Glomerular endothelial cell (primary cell): ENCODE data around the gene ERCC2. TPM values are rescaled to one million over a fixed set of nuclear protein-coding genes. Genes with fewer than 3 reads are reported as not detected.

Experiments used
- DNase-seq: peaks from one replicate; pipeline ENCODE4 v3.0.0-alpha.2; 2011; ENCODE audit warnings: low read depth, low spot score; ENCODE audit errors: extremely low read depth
- total RNA-seq: library from RNA; depleted of rRNA; stranded (reverse); fragments of >200 nt; gene quantifications from 2 replicates; pipeline ENCODE4 v1.2.3, GENCODE V29; 2015

Gene ERCC2
- total RNA-seq, 1 donor from 2014 or later, result 51.5 TPM

GRCh38 chr19:45356760-45357444 lies 13.5 kb downstream of the ERCC2 start:
- DNase-seq, result no peak

DNA sequence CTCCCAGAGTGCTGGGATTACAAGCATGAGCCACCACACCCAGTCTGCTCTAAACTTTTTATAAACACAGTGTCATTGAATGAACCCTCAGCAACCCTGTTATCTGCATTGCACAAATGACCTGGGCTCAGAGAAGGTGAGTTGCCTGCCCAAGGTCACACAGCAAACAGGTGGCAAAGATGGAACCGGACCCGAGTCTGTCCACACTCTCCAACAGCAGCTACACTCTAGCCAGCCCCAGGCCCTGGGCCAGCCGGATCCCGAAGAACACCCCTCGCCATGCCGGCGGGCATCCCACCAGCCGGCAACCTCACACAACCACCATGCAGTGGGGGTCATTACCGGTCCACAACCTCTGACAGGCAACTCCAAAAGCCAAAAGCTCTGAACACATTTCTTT lies 14.5 kb downstream of the ERCC2 start:
- DNase-seq, result no peak

GRCh38 chr19:45355402-45355801 lies 15.0 kb downstream of the ERCC2 start:
- no peak for DNase-seq

- DNase-seq, result no peak
Measured at GRCh38 chr19:45354241-45354842, 16.0 kb downstream of the ERCC2 start.

DNA sequence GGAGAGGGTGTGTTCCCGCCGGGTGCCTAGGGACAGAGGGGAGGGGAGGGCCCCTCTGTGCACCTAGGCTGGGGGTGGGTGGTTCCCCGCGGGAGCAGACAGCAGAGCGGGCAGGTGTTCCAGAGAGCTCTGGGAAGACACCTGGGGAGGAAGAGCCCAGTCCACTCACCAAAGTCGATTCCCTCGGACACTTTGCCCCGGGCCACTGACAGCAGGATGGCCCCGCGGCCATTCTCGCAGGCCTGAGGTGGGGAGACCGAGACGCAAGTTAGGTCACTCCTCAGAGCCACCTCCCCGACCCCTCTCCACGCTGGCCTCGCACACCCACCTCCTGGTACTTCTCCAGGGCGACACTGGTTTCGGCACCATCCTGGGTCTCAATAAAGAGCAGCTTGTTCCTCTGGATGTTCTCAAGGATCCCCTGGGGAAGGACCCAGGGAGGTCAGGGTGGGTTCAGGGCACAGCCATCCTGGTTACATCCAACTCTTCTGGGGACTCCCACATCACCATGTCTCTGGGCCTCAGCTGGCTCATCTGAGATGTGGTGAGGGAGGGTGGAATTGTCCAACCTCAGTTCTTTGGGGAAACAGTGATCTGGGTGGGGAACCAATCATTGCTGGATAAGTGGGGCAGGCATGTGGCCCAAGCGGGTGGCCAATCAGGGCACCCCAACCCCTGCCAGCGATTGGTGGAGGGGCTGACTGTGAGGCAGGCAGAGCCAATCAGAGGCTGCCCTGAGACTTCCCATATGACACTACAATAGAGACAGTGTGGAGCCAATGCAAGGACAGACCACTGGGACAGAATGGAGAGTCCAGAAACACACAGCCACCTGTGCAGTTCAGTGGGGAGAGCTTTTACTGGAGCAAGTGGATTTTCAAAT lies 17.2 kb downstream of the ERCC2 start:
- no peak for DNase-seq

GRCh38 chr19:45352471-45352870 lies 17.9 kb downstream of the ERCC2 start:
- DNase-seq, result no peak

GRCh38 chr19:45352062-45352461 lies 18.3 kb downstream of the ERCC2 start:
- DNase-seq, result no peak

DNA sequence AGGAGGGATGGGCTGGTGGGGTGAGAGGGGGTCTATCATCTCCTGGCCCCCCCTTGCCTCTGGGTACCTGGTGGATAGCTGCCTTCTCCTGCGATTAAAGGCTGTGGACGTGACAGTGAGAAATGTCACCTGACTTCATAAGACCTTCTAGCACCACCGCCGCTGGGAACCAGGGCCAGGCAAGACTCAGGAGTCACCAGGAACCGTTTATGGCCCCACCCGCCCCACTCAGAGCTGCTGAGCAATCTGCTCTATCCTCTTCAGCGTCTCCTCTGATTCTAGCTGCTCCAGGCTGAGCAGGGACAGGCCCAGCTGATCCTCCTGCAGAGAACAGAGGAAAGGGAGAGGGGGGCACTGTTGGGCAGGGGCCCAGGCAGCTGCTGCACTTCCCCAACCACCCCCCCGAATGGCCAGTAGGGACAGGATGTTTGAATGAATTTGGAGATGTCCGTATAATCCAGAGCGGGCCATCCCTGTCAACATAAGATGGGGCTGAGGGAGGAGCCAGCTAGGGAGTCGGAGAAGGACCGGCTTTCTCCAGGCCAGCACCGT lies 18.9 kb downstream of the ERCC2 start:
- no peak for DNase-seq

- no peak for DNase-seq
Measured at GRCh38 chr19:45350477-45351058, 19.8 kb downstream of the ERCC2 start.

DNA sequence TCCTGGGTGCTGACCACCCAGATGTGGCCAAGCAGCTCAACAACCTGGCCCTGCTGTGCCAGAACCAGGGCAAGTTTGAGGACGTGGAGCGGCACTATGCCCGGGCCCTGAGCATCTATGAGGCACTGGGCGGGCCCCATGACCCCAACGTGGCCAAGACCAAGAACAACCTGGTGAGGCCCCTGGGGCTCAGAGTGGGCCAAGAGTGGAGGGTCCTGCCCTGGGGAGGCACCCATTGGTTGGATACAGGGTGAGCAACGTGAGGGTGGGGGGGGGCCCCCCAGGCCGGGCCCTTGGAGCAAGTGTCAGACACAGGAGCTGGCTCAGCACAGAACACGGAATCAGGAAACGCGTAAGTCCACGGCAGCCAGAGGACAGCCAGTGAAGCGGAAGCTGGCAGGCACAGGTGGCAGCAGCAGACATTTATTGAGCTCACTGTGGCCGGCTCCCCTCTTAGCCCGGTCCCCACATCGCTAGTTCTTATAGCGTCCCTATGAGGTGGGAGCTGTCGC lies 20.9 kb downstream of the ERCC2 start:
- DNase-seq, result no peak

DNA sequence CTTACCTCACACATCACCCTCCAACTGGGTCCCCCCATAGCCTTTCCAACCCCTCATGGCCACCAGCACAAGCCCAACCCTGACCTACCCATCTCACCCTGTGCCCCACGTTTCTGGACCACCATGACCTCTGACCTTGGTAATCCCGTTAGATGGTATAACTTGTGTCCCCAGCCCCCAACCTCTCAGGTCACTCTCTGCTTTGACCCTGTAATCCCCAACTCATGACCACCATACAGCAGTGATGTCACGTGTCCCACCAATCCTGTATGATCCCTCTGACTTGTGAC lies 21.3 kb downstream of the ERCC2 start:
- DNase-seq, result no peak

DNA sequence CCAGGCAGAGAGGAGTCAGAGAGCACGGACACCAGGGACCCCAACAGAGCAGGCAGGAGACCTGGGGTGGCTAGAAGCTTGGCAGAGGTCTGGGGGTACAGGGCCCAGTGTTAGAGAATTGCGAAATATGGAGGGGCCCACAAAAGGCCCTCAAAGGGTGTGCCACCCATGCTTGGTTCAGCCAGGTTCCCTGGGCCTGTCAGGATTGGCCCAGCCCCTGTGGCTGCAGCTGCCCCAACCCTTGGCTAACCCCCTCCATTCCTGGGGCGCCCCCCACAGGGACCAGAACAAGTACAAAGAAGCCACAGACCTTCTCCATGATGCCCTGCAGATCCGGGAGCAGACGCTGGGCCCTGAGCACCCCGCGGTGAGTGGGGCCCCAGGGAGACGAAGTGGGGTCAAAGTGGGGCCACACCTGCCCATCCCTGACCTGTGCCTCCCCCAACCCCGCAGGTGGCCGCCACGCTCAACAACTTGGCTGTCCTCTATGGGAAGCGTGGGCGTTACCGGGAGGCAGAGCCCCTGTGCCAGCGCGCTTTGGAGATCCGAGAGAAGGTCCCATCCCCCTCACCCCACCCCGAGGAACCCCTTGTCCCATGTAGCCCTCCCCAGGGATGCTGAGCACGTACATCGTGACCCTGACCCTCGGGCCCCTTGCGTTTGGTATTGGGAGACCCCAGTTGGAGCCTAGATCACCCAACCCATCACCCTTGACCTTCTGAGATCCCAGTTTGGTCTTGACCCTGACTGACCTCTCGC lies 21.8 kb downstream of the ERCC2 start:
- no peak for DNase-seq

- DNase-seq, result no peak
Measured at GRCh38 chr19:45347570-45348366, 22.6 kb downstream of the ERCC2 start.

GRCh38 chr19:45346449-45346848 lies 23.9 kb downstream of the ERCC2 start:
- no peak for DNase-seq

DNA sequence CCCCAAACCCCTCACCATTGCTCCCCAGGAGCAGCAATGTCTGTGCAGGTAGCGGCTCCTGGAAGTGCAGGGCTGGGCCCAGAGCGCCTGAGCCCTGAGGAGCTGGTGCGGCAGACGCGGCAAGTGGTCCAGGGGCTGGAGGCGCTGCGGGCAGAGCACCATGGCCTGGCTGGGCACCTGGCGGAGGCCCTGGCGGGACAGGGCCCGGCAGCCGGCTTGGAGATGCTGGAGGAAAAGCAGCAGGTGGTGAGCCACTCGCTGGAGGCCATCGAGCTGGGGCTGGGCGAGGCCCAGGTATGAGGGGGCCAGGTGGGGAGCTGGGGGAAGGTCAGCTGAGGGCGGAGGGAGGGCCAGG lies 24.9 kb downstream of the ERCC2 start:
- no peak for DNase-seq

DNA sequence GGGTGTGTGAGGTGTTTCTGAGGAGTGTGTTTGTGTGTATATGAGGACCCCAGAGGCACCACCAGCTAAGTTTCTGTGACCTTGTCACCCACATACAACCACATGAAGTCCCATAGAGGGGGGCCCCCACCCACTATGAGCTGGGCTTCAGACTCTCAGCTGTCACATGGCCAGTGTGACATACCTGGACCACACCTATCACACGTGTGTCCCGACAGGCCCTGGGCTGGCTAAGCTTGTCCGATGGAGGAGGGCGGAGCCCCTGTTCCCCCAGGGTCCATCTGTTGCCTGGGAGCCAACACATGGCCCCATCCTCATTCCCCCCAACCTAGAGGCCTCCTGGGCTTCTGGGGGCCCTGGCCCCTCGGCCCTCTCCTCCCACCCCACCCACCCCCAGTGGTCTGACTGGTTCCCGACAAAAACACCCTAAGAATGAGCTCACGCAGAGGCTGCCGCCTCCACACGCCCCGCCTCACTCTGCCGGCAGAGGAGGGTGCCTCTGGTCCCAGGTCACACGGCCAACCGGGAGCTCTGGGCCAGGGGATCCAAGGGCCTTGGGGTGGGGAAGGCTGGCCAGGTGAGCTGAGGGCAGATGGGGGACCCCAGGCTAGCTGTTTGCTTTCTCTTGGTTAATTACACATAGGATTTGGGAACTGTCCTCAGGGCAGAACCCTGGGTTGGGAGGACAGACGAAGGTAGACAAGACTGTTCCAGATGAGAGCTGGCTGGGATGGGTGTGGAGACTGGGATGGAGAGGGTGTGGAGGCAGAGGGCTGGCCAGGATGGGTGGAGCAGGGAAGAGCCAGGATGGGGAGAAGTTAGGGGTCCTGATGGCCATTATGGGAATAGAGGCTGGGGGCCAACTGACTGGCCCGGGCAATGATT lies 25.5 kb downstream of the ERCC2 start:
- no peak for DNase-seq

DNA sequence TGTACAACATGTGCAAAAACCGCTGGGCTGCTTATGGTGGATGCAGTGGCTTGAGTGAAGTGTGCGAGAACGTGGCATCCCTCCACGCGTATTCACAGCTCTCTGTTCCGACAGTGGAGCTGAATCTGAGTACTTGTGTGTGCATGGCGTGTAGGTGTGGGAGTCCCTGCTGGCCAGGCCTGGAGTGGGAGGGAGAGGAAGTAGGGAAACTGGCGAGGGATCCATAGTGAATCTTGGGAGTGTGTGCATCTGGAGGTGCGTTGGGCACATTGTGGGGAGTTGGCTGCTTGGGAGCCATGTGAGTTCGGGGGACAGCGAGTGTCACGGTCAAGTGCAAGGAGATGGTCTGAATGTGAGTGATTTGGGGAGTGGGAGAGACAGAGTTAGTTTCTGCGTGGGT lies 27.5 kb downstream of the ERCC2 start:
- no peak for DNase-seq

- no peak for DNase-seq
Measured at GRCh38 chr19:45340899-45341453, 29.4 kb downstream of the ERCC2 start.
